GM12892 (cell line): ENCODE results near the gene NSUN7.

Source experiments
- DNase-seq: peaks from one replicate; pipeline ENCODE4 v3.0.0; 2011; ENCODE audit not compliant: insufficient read length
- FAIRE-seq: peaks from 2 replicates; lab custom pipeline; 2011; peaks lifted over from hg19 to GRCh38; lab: Jason Lieb, UNC
- POLR2A ChIP-seq: IDR thresholded peaks from 2 replicates; pipeline ENCODE4 v1.6.1; 2011; ENCODE audit warnings: low read depth, low read length, control low read depth
- POLR2AphosphoS5 ChIP-seq: IDR thresholded peaks from 2 replicates; pipeline ENCODE4 v1.6.1; 2011; ENCODE audit warnings: low read depth, low read length, control low read depth
- TAF1 ChIP-seq: IDR thresholded peaks from 2 replicates; pipeline ENCODE4 v1.6.1; 2011; ENCODE audit warnings: low read depth, mild to moderate bottlenecking, control low read depth, low read length, borderline replicate concordance

NSUN7 gene

GRCh38 chr4:40827758-40828157 lies 78.0 kb downstream of the NSUN7 start:
- DNase-seq, result no peak
- no peak for FAIRE-seq

GRCh38 chr4:40828661-40829060 lies 78.9 kb downstream of the NSUN7 start:
- DNase-seq, result no peak
- FAIRE-seq, result no peak
- no peak for TF ChIP-seq POLR2AphosphoS5
- TF ChIP-seq POLR2A, result no peak
- TF ChIP-seq TAF1, result no peak

More at GRCh38 chr4:40827758-40828157, 78.0 kb downstream of the NSUN7 start:
- TF ChIP-seq TAF1, result no peak
- TF ChIP-seq POLR2AphosphoS5, result no peak
- TF ChIP-seq POLR2A, result no peak

GRCh38 chr4:40829586-40829985 lies 79.8 kb downstream of the NSUN7 start:
- no peak for TF ChIP-seq POLR2A
- TF ChIP-seq TAF1, result no peak
- no peak for TF ChIP-seq POLR2AphosphoS5
- FAIRE-seq, result no peak
- DNase-seq, result no peak

- FAIRE-seq, result no peak
Measured at GRCh38 chr4:40831146-40831907, 81.6 kb downstream of the NSUN7 start.

GRCh38 chr4:40832175-40832574 lies 82.4 kb downstream of the NSUN7 start:
- no peak for TF ChIP-seq TAF1
- no peak for TF ChIP-seq POLR2AphosphoS5
- no peak for TF ChIP-seq POLR2A
- FAIRE-seq, result no peak

More at GRCh38 chr4:40831146-40831907, 81.6 kb downstream of the NSUN7 start:
- no peak for DNase-seq
- TF ChIP-seq POLR2A (no peak), POLR2AphosphoS5 (no peak), TAF1 (no peak)

GRCh38 chr4:40833212-40833611 lies 83.5 kb downstream of the NSUN7 start:
- DNase-seq (no peak), FAIRE-seq (no peak)
- no peak for TF ChIP-seq TAF1
- no peak for TF ChIP-seq POLR2A
- TF ChIP-seq POLR2AphosphoS5, result no peak

More at GRCh38 chr4:40832175-40832574, 82.4 kb downstream of the NSUN7 start:
- no peak for DNase-seq

GRCh38 chr4:40837094-40837870 lies 87.5 kb downstream of the NSUN7 start:
- no peak for DNase-seq
- TF ChIP-seq TAF1 (no peak), POLR2AphosphoS5 (no peak), POLR2A (no peak)
- peak; percentile 36 for FAIRE-seq

GRCh38 chr4:40838742-40839141 lies 89.0 kb downstream of the NSUN7 start:
- no peak for FAIRE-seq
- no peak for DNase-seq

GRCh38 chr4:40840255-40840984 lies 90.7 kb downstream of the NSUN7 start:
- TF ChIP-seq TAF1 (no peak), POLR2AphosphoS5 (no peak), POLR2A (no peak)
- FAIRE-seq, result peak; percentile 44
- no peak for DNase-seq

More at GRCh38 chr4:40838742-40839141, 89.0 kb downstream of the NSUN7 start:
- TF ChIP-seq POLR2AphosphoS5, result no peak
- no peak for TF ChIP-seq POLR2A
- no peak for TF ChIP-seq TAF1

- FAIRE-seq, result peak; percentile 97
- no peak for TF ChIP-seq POLR2A
- TF ChIP-seq TAF1, result no peak
- no peak for TF ChIP-seq POLR2AphosphoS5
- no peak for DNase-seq
Measured at GRCh38 chr4:40840985-40841571, 91.3 kb downstream of the NSUN7 start.

- DNase-seq (no peak), FAIRE-seq (no peak)
- TF ChIP-seq TAF1, result no peak
- no peak for TF ChIP-seq POLR2AphosphoS5
- no peak for TF ChIP-seq POLR2A
Measured at GRCh38 chr4:40842318-40842717, 92.6 kb downstream of the NSUN7 start.
